Non-pigmented ciliary epithelial cell (primary cell): ENCODE results near the gene RAB40B.
A peak's percentile ranks its signal among the peaks of the same experiment; 100 is the strongest.

Source experiments
- DNase-seq: peaks from one replicate; pipeline ENCODE4 v3.0.0-alpha.2; 2010; ENCODE audit warnings: low read depth

The RAB40B gene

GRCh38 chr17:82614095-82614631 lies 84.3 kb downstream of the RAB40B start:
- no peak for DNase-seq

DNA sequence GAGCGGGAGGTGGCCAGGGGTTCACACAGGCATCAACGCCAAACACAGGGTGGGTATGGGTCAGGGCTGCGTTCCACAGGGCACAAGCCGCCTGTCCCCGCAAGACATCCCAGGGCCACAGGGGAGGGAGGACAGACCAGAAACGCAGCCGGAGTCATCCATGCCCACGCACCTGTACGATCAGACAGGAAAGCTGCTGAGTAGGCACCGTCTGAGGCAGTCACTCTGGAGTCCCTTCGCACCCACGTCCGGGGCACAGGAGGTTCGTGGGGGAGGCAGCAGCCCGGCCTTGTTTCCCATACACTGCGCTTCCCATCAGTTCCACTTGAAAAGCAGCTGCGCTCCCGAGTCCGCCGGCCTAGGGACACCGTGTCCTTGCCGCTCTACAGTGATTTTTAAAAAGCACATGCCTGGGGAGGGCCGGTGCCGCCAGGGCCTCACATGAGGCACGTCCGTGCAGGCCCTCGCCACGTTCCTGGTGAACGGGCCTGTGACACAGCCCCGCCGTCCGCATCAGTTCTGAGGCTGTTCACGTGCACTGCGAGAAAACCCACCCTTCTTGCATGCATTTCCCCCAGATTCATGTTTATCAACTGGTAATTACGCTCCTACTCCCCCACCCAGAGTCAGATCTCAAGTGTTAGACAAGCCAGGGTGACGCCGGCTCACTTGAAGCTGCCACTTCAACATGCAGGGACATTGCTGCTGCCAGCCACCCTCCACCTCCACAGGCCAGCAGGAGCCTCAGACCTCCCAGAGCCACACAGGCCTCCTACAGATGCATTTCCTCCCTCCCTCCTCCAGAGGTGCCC lies 85.0 kb downstream of the RAB40B start:
- DNase-seq, result no peak

- DNase-seq, result peak; percentile 9
These were observed 87.1 kb downstream of the RAB40B start for GRCh38 chr17:82611140-82612058.

- DNase-seq, result no peak
These were observed 88.8 kb downstream of the RAB40B start for GRCh38 chr17:82609655-82610054.

DNA sequence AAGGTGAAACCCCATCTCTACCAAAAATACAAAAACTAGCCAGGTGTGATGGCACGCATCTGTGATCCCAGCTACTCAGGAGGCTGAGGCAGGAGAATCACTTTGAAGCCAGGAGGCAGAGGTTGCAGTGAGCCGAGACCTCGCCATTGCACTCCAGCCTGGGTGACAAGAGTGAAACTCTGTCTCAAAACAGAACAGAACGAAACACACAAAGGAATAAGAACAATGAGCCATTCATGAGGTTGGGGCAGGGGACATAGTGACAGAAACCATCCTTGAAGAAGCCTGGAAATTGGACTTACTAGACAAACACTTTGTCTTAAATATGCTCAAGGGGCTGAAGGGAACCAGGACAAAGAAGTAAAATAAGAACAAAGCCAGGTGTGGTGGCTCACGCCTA lies 89.7 kb downstream of the RAB40B start:
- DNase-seq, result no peak

DNA sequence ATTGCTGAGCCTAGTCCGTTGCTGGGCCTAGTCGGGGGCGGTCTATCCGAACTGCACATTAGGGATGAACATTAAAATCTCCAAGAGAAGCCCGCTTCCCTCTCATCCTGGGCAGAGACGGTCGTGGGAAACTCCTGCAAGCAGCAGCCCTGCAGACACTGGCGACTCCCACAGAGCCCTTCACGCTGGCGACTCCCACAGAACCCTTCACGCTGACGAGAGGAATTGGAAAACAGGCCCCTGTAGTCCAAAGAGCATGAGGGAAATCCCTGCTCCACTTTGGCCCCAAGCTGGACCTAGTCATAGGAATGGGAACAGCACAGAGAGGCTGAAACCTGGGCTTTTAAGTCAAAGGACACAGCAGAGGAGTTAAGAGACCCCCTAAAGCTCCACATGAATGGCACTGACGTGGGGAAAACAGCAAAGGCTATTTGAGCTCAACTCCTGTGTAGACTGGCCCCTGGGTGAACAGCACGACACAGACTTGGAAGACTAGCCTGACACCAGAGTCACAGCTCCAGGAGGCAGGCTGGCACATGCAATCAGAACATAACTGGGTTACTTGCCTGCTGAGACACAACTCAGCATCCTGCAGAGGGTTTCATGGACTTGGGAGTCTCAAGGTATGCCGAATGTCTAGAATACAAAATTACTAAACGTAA lies 92.4 kb downstream of the RAB40B start:
- DNase-seq, result no peak
